H1 (cell line): ENCODE results near the gene ABLIM1.

Experiments used
- ASH2L ChIP-seq: fragments of 200-600, 300-600 bp; sonication (generic); IDR thresholded peaks from one replicate; pipeline ENCODE4 v1.7.1; 2017; ENCODE audit warnings: low read length
- MAFK ChIP-seq: IDR thresholded peaks from 2 replicates; pipeline ENCODE4 v1.6.1; 2012; ENCODE audit warnings: low read depth, mild to moderate bottlenecking, improper control_type of control experiment, low read length
- RBBP5 ChIP-seq: IDR thresholded peaks from 2 replicates; pipeline ENCODE4 v1.7.1; 2012; ENCODE audit warnings: low read depth, mild to moderate bottlenecking, inconsistent platforms, low read length, moderate library complexity, borderline replicate concordance
- TF ChIP-seq, protein P1 (sequence below), 3 experiments: IDR thresholded peaks; 1 replicate in 2 of 3; 2 replicates in 1 of 3; pipeline versions ENCODE4 v1.5.1 to v1.6.1; 2011; ENCODE audit warnings: low read length in 3 of 3, mild to moderate bottlenecking in 3 of 3, inconsistent platforms in 2 of 3, low read depth in 1 of 3, moderate library complexity in 1 of 3; ENCODE audit not compliant: insufficient read depth in 1 of 3; ENCODE audit errors: control extremely low read depth in 1 of 3

GRCh38 chr10:114607358-114607998 lies 50.6 kb downstream of the ABLIM1 start:
- TF ChIP-seq, protein P1, sequence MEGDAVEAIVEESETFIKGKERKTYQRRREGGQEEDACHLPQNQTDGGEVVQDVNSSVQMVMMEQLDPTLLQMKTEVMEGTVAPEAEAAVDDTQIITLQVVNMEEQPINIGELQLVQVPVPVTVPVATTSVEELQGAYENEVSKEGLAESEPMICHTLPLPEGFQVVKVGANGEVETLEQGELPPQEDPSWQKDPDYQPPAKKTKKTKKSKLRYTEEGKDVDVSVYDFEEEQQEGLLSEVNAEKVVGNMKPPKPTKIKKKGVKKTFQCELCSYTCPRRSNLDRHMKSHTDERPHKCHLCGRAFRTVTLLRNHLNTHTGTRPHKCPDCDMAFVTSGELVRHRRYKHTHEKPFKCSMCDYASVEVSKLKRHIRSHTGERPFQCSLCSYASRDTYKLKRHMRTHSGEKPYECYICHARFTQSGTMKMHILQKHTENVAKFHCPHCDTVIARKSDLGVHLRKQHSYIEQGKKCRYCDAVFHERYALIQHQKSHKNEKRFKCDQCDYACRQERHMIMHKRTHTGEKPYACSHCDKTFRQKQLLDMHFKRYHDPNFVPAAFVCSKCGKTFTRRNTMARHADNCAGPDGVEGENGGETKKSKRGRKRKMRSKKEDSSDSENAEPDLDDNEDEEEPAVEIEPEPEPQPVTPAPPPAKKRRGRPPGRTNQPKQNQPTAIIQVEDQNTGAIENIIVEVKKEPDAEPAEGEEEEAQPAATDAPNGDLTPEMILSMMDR (IDR thresholded peaks at IDR 0.05; ENCODE audit: control extremely low read depth in 1 of 3, insufficient read depth in 1 of 3, low read depth in 1 of 3, low read length in 3 of 3), result no peak
- no peak for TF ChIP-seq ASH2L
- no peak for TF ChIP-seq RBBP5
- TF ChIP-seq MAFK, result no peak
